Measurements from ENCODE around the gene CCDC69.

Gene CCDC69

GRCh38 chr5:151159649-151160373 lies 64.1 kb downstream of the CCDC69 start:
- H3K36me3 Mint-ChIP-seq (ENCODE audit: low read depth): peaks cover 12% of the 10 kb centered on the region
- peaks cover 48% of the 10 kb centered on the region for H3K4me1 Mint-ChIP-seq (ENCODE audit: low read depth)
- no peaks in the 10 kb centered on the region for H3K27me3 Mint-ChIP-seq
- no peak overlapping the region for H3K4me3 Mint-ChIP-seq
- H3K9me3 Mint-ChIP-seq: no peaks in the 10 kb centered on the region
- H3K27ac Mint-ChIP-seq: peak overlapping the region; percentile 4

DNA sequence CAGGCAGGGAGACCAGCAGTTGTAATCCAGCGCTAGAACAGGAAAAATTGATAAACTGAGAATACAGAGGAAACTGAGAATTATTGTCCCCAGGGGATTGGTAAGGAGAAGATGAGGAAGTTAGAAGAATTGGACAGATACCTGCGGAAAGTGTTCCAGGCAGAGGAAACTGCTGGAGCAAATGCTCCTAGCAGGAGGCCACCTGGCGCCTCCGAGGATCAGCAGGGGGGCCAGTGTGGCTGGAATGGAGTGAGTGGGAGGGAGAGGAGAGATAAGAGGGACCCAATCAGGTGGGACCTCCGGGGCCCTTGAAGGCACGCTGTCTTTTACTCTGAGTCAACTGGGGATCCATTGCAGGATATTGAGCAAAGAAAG lies 65.6 kb downstream of the CCDC69 start:
- Mint-ChIP-seq H3K36me3 (ENCODE audit: low read depth) (peaks cover 23% of the 10 kb centered on the region), H3K27me3 (no peaks in the 10 kb centered on the region), H3K27ac (peak overlapping the region; percentile 83), H3K4me3 (peak overlapping the region; percentile 98), H3K9me3 (no peaks in the 10 kb centered on the region), H3K4me1 (ENCODE audit: low read depth) (peaks cover 54% of the 10 kb centered on the region)

- peaks cover 28% of the 10 kb centered on the region for H3K36me3 Mint-ChIP-seq (ENCODE audit: low read depth)
- peak within 1 kb of the TSS; percentile 83 for H3K27ac Mint-ChIP-seq
- H3K4me3 Mint-ChIP-seq: peak within 1 kb of the TSS; percentile 98
- no peaks in the 10 kb centered on the region for H3K27me3 Mint-ChIP-seq
- no peaks in the 10 kb centered on the region for H3K9me3 Mint-ChIP-seq
- H3K4me1 Mint-ChIP-seq (ENCODE audit: low read depth): peaks cover 60% of the 10 kb centered on the region
Observed at GRCh38 chr5:151157426-151158286, 66.2 kb downstream of the CCDC69 start, which contains the start of gene ANXA6. Gene ANXA6, minus strand, starts transcription at chr5:151157779. Its CDS starts 9,878 bp downstream, at chr5:151147901.

GRCh38 chr5:151156507-151157420 lies 67.1 kb downstream of the CCDC69 start:
- peak overlapping the region; percentile 83 for H3K27ac Mint-ChIP-seq
- H3K4me3 Mint-ChIP-seq: peak overlapping the region; percentile 98
- peaks cover 36% of the 10 kb centered on the region for H3K36me3 Mint-ChIP-seq (ENCODE audit: low read depth)
- H3K4me1 Mint-ChIP-seq (ENCODE audit: low read depth): peaks cover 69% of the 10 kb centered on the region
- H3K27me3 Mint-ChIP-seq: no peaks in the 10 kb centered on the region
- no peaks in the 10 kb centered on the region for H3K9me3 Mint-ChIP-seq

GRCh38 chr5:151155775-151156506 lies 68.0 kb downstream of the CCDC69 start:
- H3K9me3 Mint-ChIP-seq: no peaks in the 10 kb centered on the region
- H3K36me3 Mint-ChIP-seq (ENCODE audit: low read depth): peaks cover 43% of the 10 kb centered on the region
- peaks cover 76% of the 10 kb centered on the region for H3K4me1 Mint-ChIP-seq (ENCODE audit: low read depth)
- no peaks in the 10 kb centered on the region for H3K27me3 Mint-ChIP-seq
- peak overlapping the region; percentile 83 for H3K27ac Mint-ChIP-seq
- peak overlapping the region; percentile 98 for H3K4me3 Mint-ChIP-seq

DNA sequence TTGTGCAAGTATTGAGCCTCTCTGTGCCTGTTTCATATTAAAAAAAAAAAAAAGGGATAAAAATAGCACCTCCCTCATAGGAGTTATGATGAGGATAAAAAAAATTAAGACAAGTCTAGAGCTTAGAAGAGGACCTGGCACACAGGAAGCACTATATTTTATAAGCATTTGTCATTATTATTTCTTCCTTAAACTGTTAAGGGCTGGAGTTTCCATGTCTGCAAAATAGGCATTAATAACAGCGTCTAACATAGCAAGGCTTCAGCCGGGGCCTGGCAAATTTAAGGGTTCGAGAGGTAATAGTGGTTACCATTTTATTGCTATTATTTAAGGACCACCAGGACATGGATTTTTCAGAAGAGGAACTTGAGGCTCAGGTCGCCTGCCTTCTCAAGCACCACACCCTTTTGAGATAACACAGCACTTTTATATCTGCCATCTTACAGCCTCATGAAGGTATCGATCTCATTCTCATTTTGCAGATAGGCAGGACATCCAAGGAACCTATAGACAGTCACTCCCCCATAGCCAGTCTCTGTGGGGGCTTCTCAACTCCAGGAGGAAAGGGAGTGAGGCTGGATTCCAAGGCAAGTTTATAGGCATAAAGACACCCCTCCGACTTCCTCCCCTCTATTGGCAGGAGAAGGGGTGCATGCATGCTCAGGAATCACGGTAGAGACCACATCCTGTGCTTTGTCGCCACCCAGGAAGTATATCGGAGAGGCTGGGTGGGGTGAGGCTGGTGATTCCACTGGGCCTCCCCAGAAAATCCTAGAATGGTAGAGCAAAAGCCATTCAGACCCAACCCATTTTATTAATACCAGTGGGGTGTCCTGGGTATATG lies 68.7 kb downstream of the CCDC69 start:
- Mint-ChIP-seq H3K27ac (peak overlapping the region; percentile 83), H3K36me3 (ENCODE audit: low read depth) (peaks cover 46% of the 10 kb centered on the region), H3K9me3 (no peaks in the 10 kb centered on the region), H3K27me3 (no peaks in the 10 kb centered on the region), H3K4me1 (ENCODE audit: low read depth) (peaks cover 77% of the 10 kb centered on the region), H3K4me3 (peak overlapping the region; percentile 98)

- Mint-ChIP-seq H3K27ac (peak overlapping the region; percentile 97), H3K9me3 (no peaks in the 10 kb centered on the region), H3K4me1 (ENCODE audit: low read depth) (peaks cover 79% of the 10 kb centered on the region), H3K4me3 (peak overlapping the region; percentile 98), H3K27me3 (no peaks in the 10 kb centered on the region), H3K36me3 (ENCODE audit: low read depth) (peaks cover 52% of the 10 kb centered on the region)
Observed at GRCh38 chr5:151153766-151154272, 70.1 kb downstream of the CCDC69 start.

GRCh38 chr5:151153300-151153699 lies 70.6 kb downstream of the CCDC69 start:
- peak overlapping the region; percentile 98 for H3K4me3 Mint-ChIP-seq
- peaks cover 56% of the 10 kb centered on the region for H3K36me3 Mint-ChIP-seq (ENCODE audit: low read depth)
- H3K4me1 Mint-ChIP-seq (ENCODE audit: low read depth): peaks cover 79% of the 10 kb centered on the region
- H3K27ac Mint-ChIP-seq: peak overlapping the region; percentile 97
- no peaks in the 10 kb centered on the region for H3K27me3 Mint-ChIP-seq
- H3K9me3 Mint-ChIP-seq: no peaks in the 10 kb centered on the region

DNA sequence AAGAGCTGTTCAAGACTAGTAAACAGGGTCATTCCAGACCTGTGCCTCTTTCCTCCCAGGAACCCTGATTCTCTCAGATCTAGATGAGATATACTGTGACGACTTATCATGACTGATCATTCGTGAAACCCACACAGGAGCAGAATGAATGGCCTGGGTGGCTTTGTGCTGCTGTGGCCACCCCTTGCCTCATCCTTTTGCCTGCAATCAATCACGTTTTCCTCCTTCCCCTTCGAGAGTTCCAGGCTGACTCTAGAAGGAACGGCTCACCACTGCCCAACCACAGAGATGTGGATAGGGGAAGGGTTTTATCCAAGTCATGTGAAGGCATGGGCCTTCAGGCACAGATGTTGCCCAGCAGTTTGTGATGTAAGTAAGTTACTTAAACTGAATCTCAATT lies 72.1 kb downstream of the CCDC69 start:
- H3K27ac Mint-ChIP-seq: peak overlapping the region; percentile 97
- H3K9me3 Mint-ChIP-seq: no peaks in the 10 kb centered on the region
- no peaks in the 10 kb centered on the region for H3K27me3 Mint-ChIP-seq
- H3K4me3 Mint-ChIP-seq: peak overlapping the region; percentile 98
- peaks cover 70% of the 10 kb centered on the region for H3K36me3 Mint-ChIP-seq (ENCODE audit: low read depth)
- peaks cover 90% of the 10 kb centered on the region for H3K4me1 Mint-ChIP-seq (ENCODE audit: low read depth)

GRCh38 chr5:151151263-151151660 lies 72.6 kb downstream of the CCDC69 start:
- Mint-ChIP-seq H3K27ac (peak overlapping the region; percentile 97), H3K9me3 (no peaks in the 10 kb centered on the region), H3K36me3 (ENCODE audit: low read depth) (peaks cover 74% of the 10 kb centered on the region), H3K4me3 (peak overlapping the region; percentile 98), H3K27me3 (no peaks in the 10 kb centered on the region), H3K4me1 (ENCODE audit: low read depth) (peaks cover 93% of the 10 kb centered on the region)

DNA sequence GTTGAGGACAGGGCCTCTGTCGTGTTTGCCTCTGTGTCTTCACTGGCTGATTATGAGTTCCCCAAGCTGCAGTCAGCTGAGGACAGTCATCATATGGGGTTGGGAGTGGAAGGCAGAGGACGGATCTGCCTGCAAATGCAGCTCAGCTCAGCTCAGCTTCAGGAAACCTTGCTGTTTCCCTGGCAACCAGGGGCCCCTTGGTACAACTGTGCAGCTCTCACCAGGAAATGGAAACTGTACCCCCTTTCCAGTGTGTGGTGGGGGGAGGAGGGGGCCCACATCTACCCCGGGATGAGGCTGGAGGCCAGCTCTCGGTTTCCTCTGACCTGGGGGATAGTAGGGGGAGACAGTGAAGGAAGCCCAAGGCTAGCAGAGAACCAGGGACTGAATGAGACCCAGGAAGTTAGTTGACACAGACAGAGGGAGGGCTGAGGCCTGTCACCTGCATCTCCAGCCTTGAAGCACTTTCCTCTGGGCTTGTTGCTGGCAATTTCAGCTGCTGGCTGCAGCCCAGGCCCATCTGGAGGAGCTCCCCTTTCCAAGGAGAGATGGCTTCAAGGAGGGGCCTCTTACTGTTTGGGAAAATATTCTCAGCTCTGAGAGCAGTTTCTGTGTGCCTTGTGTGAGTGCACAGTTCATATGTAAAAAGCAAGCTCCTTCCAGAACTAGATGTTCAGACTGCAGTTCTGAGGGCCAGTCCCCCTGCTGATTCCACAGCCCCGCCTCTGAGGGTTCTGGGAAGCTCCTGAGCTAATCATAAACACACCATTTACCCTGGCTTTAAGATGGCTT lies 73.2 kb downstream of the CCDC69 start:
- peak overlapping the region; percentile 98 for H3K4me3 Mint-ChIP-seq
- H3K4me1 Mint-ChIP-seq (ENCODE audit: low read depth): peaks cover 97% of the 10 kb centered on the region
- H3K9me3 Mint-ChIP-seq: no peaks in the 10 kb centered on the region
- H3K36me3 Mint-ChIP-seq (ENCODE audit: low read depth): peaks cover 76% of the 10 kb centered on the region
- no peaks in the 10 kb centered on the region for H3K27me3 Mint-ChIP-seq
- peak overlapping the region; percentile 97 for H3K27ac Mint-ChIP-seq

DNA sequence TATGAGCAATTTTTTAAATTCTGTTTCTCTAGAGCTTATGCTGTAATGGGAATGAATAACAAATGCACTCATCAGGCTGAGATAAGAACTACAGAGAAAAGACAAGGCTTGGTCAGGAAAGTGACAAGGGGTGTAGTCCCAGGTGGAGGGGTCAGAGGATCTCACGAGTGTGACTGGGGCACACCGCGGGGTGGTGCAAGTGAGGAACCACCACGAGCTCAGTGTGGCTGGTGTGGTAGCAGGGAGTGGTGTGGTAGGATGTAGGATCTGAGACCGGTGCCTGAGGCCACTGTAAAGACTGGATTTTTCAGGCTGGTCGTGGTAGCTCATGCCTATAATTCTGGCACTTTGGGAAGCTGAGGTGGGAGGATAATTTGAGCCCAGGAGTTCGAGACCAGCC lies 75.3 kb downstream of the CCDC69 start:
- Mint-ChIP-seq H3K9me3 (no peaks in the 10 kb centered on the region), H3K27ac (peak overlapping the region; percentile 73), H3K36me3 (ENCODE audit: low read depth) (peaks cover 76% of the 10 kb centered on the region), H3K27me3 (no peaks in the 10 kb centered on the region), H3K4me3 (peak overlapping the region; percentile 10), H3K4me1 (ENCODE audit: low read depth) (peaks cover 100% of the 10 kb centered on the region)
